Activated naive CD8-positive, alpha-beta T cell (primary cell): ENCODE results near the gene LAMP5.

Experiments used
- H3K27ac Mint-ChIP-seq: one replicate; pipeline ENCODE4 v1.8.0; 2021; ENCODE audit warnings: mixed read lengths
- H3K27me3 Mint-ChIP-seq: one replicate; pipeline ENCODE4 v1.8.0; 2021; ENCODE audit warnings: mixed read lengths
- H3K36me3 Mint-ChIP-seq: one replicate; pipeline ENCODE4 v1.8.0; 2021; ENCODE audit warnings: mixed read lengths
- H3K4me1 Mint-ChIP-seq: one replicate; pipeline ENCODE4 v1.8.0; 2021; ENCODE audit warnings: low read depth, mixed read lengths
- H3K4me3 Mint-ChIP-seq: one replicate; pipeline ENCODE4 v1.8.0; 2021; ENCODE audit warnings: mild to moderate bottlenecking, mixed read lengths
- H3K9me3 Mint-ChIP-seq: one replicate; pipeline ENCODE4 v1.8.0; 2021; ENCODE audit warnings: low read depth, mixed read lengths

LAMP5 gene

DNA sequence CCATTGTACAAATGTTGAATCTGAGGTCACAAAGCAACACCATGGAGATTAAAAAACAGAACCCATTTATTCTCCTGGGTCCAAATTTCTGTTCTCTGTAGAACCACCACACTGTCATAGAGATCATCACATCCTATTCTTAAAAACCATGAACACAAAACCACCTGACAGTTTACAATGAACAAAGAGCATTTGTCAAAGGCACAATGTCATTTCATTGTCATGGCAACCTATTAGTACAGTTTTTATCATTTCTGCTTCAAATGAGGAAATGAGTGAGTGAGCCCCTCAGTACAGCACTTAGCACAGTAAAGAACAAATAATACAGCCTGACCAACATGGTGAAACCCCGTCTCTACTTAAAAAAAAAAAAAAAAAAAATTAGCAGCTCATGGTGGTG is 23.1 kb upstream of the LAMP5 start:
- peaks cover 5% of the 10 kb centered on the region for H3K9me3 Mint-ChIP-seq
- no peak overlapping the region for H3K27ac Mint-ChIP-seq
- H3K4me3 Mint-ChIP-seq: no peak overlapping the region
- no peaks in the 10 kb centered on the region for H3K27me3 Mint-ChIP-seq
- H3K36me3 Mint-ChIP-seq: no peaks in the 10 kb centered on the region
- no peaks in the 10 kb centered on the region for H3K4me1 Mint-ChIP-seq

DNA sequence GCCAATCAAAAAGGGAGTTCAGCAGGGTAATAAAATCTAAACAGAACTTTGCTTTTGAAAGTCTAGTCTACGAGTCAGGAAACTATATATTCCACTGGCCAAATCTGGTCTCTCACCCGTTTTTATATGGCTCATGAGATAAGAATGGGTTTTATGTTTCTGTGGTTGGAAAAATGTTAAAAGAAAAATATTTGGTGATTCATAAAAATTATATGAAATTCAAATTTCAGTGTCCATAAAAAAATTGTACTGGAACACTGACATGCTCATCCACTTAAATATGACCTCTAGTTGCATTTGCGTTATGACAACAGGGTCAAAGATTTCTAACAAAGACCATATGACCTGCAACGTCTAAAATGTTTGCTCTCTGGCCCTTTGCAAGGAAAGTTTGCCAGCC is 22.3 kb upstream of the LAMP5 start:
- Mint-ChIP-seq H3K27ac (no peak overlapping the region), H3K27me3 (no peaks in the 10 kb centered on the region), H3K9me3 (peaks cover under 1% of the 10 kb centered on the region), H3K4me3 (no peak overlapping the region), H3K4me1 (no peaks in the 10 kb centered on the region), H3K36me3 (no peaks in the 10 kb centered on the region)

DNA sequence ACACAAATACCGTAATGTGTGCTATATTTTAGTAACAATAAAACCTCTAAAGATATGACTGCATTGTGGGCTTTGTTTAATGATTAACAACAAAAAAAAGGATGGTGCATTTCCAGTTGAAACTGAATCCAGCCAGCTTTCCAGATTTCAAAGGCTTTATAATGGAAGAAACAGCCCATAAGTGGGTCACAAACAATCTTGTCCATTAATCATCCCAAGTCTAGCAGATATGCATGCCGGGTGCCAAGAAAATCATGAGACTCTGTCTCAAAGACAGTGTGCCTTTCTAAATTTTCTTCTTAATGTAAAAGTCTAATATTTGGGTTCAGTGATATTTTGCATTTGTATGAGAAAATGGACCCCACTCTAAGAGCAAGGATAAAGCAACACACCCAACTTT is 20.6 kb upstream of the LAMP5 start:
- no peak overlapping the region for H3K27ac Mint-ChIP-seq
- no peak overlapping the region for H3K4me3 Mint-ChIP-seq
- no peaks in the 10 kb centered on the region for H3K27me3 Mint-ChIP-seq
- H3K9me3 Mint-ChIP-seq: peaks cover 5% of the 10 kb centered on the region
- no peaks in the 10 kb centered on the region for H3K36me3 Mint-ChIP-seq
- H3K4me1 Mint-ChIP-seq: no peaks in the 10 kb centered on the region

DNA sequence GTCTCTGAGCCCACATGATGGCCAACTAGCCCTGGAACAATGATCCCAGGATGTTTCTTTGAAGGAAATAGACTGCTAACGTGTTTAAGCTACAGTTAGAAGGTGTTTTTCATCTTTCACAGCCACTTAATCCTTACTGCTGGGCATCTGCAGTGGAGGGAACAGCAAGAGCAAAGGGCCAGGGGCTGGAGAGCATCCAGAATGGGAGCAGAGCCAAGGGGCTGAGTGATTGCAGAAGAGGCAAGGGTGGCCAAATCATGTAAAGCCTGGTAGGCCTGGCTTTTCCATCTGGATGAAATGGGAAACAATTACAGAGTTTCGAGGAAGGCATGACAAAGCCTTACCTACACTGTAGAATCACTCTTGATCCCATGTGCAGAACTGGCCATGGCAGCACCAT is 18.7 kb upstream of the LAMP5 start:
- Mint-ChIP-seq H3K9me3 (peaks cover 5% of the 10 kb centered on the region), H3K4me3 (no peak overlapping the region), H3K27me3 (no peaks in the 10 kb centered on the region), H3K4me1 (no peaks in the 10 kb centered on the region), H3K27ac (no peak overlapping the region), H3K36me3 (no peaks in the 10 kb centered on the region)

DNA sequence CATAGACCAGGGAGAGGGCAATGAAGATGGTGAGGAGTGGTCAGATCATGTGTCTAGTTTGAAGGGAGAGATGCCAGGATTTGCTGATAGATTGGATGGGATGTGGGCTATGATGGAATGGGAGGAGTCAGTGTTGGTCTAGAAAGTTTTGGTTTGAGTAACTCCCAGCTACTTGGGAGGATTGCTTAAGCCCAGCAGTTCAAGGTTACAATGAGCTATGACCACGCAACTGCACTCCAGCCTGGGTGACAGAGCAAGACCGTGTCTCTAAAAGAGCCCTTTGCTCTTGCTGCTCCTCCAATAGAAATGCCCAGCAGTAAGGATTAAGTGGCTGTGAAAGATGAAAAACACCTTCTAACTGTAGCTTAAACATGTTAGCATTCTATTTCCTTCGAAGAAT is 18.2 kb upstream of the LAMP5 start:
- no peaks in the 10 kb centered on the region for H3K27me3 Mint-ChIP-seq
- H3K4me3 Mint-ChIP-seq: no peak overlapping the region
- H3K9me3 Mint-ChIP-seq: peaks cover 5% of the 10 kb centered on the region
- no peaks in the 10 kb centered on the region for H3K36me3 Mint-ChIP-seq
- H3K27ac Mint-ChIP-seq: no peak overlapping the region
- no peaks in the 10 kb centered on the region for H3K4me1 Mint-ChIP-seq

DNA sequence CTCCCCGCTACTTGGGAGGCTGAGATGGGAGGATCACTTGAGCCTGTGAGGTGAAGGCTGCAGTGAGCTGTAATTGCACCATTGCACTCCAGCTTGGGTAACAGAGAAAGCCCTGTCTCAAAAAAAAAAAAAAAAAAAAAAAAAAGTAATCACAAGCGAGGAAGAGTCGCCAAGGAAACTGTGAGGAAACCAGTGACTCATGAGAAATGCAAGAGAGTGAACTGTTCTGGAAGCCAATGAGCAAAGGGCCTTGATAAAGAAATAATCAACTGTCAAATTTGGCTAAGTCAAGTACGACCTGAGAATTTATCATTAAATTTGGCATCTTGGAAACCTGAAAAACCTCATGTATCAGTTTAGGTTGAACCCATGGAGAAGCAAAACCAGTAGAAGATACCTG is 16.1 kb upstream of the LAMP5 start:
- H3K27me3 Mint-ChIP-seq: no peaks in the 10 kb centered on the region
- H3K4me3 Mint-ChIP-seq: no peak overlapping the region
- H3K9me3 Mint-ChIP-seq: peaks cover 5% of the 10 kb centered on the region
- H3K36me3 Mint-ChIP-seq: no peaks in the 10 kb centered on the region
- H3K27ac Mint-ChIP-seq: no peak overlapping the region
- H3K4me1 Mint-ChIP-seq: no peaks in the 10 kb centered on the region

DNA sequence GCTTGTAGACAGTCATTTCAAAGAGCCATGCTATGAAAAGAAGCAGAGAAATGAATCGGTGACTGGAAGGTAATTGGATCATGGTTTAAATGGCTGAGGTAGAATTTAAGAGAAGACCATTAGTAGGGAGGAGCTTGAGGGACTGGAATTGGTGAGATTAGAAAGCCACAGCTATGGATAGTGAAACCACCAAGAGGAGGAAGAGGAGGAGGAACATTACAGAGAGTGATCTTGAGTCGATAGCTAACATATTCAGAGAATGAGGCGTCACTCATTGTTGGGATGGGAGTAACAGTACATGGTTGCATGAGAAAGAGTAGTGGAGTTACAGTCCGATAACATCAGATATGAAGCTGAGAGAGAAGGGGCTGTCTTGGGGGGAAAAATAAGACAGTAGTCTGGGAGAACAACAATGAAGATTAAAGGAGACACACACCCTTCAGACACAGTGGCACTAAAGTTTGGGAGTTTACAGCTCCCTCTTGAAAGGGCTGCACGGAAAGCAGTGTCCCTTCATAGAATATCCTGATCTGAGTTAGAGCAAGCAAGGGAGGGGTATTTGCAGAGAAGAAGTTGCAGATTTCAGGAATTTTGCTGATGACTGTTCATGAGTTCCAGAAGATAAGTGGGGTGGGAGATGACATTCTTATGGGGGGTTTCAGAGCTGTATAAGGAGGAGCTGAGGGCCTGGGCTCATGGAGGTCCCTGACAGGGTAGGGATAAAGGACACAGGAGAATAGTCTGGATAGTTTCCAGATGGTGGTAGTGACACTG is 15.1 kb upstream of the LAMP5 start:
- no peaks in the 10 kb centered on the region for H3K36me3 Mint-ChIP-seq

DNA sequence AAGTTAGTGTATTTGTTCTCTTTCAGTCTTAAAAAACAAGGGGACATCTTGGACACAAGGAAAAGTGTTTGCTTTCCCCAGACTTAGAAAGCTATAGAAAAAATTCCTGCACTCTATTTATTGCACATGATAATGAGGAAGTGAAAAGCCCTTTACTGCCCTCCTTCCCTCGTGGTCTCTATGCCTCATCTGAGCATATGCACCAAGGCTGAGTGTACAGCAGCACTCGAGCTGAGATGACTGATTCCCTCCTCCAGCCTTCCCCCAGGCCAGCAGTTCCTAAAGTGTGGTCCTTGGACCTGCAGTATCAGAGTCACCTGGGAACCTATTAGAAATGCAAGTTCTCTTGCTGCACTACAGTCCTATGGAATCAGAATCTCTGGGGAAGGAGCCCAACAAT is 14.3 kb upstream of the LAMP5 start:
- no peaks in the 10 kb centered on the region for H3K36me3 Mint-ChIP-seq
- H3K27me3 Mint-ChIP-seq: no peaks in the 10 kb centered on the region

More for the DNA sequence above, 15.1 kb upstream of the LAMP5 start:
- Mint-ChIP-seq H3K9me3 (peaks cover 5% of the 10 kb centered on the region), H3K4me1 (no peaks in the 10 kb centered on the region), H3K4me3 (no peak overlapping the region), H3K27ac (no peak overlapping the region), H3K27me3 (no peaks in the 10 kb centered on the region)

DNA sequence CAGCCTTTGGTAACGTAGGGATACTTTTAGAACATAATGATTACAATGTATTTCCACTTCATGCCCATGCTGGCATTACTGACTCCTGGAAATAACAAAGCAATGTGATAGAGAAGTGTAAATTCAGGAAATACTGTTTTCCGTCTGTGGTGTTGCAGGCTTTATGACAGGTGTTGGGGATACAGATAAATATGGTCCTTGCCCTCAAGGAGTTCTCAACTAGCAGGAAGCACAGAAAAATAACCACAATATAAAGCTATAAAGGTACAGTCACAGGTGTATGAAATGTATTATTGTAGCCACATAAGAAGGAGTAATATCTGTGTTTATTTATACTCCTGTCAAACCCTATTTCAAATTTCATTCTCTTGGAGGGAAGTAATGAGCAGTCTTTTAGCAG is 12.9 kb upstream of the LAMP5 start:
- peaks cover 5% of the 10 kb centered on the region for H3K9me3 Mint-ChIP-seq
- H3K27ac Mint-ChIP-seq: no peak overlapping the region
- no peaks in the 10 kb centered on the region for H3K36me3 Mint-ChIP-seq
- no peaks in the 10 kb centered on the region for H3K4me1 Mint-ChIP-seq
- no peak overlapping the region for H3K4me3 Mint-ChIP-seq
- H3K27me3 Mint-ChIP-seq: peaks cover 3% of the 10 kb centered on the region

More for the DNA sequence above, 14.3 kb upstream of the LAMP5 start:
- H3K4me1 Mint-ChIP-seq: no peaks in the 10 kb centered on the region
- H3K4me3 Mint-ChIP-seq: no peak overlapping the region
- H3K9me3 Mint-ChIP-seq: peaks cover 5% of the 10 kb centered on the region
- H3K27ac Mint-ChIP-seq: no peak overlapping the region

DNA sequence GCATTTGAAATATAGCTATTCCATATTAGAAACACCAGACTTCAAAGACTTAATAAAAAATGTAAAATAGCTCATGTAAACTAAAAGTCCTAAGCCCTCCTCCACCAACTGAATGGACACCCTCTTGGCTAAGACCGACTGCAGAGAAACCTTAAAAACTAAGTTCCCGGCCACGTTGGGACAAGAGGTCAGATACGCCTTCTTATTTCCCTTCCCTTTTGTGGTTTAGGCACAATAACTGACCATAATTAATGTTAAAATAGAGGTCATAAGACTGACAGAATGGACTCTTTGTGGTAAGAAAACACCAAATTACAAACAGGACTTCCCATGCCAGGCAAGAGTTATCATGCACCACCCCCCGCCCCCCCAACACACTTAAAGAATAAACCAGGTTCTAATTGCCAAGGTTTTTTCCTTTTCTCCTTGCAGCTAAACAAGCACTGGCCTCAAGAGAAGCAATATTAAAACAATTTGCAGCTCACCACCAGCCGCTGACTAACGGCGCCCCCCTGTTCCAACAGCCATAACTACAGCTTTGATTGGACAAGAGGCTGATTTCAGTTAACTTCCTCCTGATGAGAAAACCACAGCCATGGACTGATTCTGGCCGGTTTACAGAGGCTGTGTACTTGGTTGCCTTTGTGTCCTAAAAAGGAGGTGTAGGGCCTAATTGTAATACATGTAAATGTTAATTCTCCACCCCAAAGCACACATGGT is 10.7 kb upstream of the LAMP5 start:
- H3K27ac Mint-ChIP-seq: no peak overlapping the region
- no peaks in the 10 kb centered on the region for H3K36me3 Mint-ChIP-seq
- no peaks in the 10 kb centered on the region for H3K4me1 Mint-ChIP-seq
- no peaks in the 10 kb centered on the region for H3K9me3 Mint-ChIP-seq
- no peak overlapping the region for H3K4me3 Mint-ChIP-seq
- H3K27me3 Mint-ChIP-seq: peaks cover 7% of the 10 kb centered on the region

DNA sequence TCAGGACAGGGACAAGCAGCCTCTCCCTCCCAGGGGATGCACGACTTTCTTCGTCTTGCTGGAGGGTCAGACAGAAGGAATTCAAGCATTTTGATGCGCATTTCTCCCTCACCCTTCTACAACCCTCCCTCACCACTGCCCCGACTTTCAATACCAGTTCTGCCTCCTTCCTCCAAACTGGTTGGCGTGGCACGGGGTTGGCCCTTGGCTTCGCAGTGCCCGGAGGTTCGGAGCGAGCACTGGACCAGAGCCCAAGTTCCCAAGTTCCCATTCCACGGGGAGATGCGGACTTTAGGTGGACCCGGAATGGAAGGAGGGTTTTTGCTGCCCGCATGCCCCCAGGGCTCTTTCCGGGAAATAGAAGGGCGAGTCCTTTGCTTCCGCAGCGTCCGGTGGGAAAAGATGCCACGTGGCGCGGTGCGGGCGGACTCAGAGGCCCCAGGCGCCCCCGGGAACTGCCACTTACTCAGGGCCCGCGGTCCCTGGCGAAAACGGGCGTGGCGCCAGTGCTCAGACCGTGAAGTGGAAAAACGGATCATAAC is 8.0 kb upstream of the LAMP5 start:
- H3K4me3 Mint-ChIP-seq: no peak overlapping the region
- H3K27me3 Mint-ChIP-seq: peaks cover 12% of the 10 kb centered on the region
- no peaks in the 10 kb centered on the region for H3K36me3 Mint-ChIP-seq
- no peak overlapping the region for H3K27ac Mint-ChIP-seq
- H3K9me3 Mint-ChIP-seq: no peaks in the 10 kb centered on the region
- no peaks in the 10 kb centered on the region for H3K4me1 Mint-ChIP-seq

DNA sequence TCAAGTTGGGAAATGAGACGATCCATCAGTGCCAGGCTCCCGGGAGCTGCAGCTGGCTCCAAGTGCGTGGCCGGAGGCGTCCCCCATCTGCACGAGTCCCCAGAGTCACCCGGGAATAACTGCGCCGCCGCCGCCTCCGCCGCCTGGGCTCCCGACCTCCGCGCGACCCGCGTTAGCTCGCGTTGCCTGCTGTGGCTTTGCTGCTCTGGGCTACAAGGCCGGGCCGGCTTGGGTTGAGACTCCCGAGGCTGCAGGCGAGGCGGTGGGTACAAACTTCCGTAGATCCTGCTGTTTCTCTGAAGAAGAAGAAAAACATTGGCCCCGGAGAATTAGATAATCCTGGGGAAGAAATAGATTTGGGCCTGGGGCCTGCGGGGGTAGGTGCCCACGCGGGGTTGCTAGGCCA is 7.4 kb upstream of the LAMP5 start:
- peaks cover 16% of the 10 kb centered on the region for H3K27me3 Mint-ChIP-seq
- H3K4me1 Mint-ChIP-seq: no peaks in the 10 kb centered on the region
- no peaks in the 10 kb centered on the region for H3K9me3 Mint-ChIP-seq
- H3K4me3 Mint-ChIP-seq: no peak overlapping the region
- no peak overlapping the region for H3K27ac Mint-ChIP-seq
- no peaks in the 10 kb centered on the region for H3K36me3 Mint-ChIP-seq

DNA sequence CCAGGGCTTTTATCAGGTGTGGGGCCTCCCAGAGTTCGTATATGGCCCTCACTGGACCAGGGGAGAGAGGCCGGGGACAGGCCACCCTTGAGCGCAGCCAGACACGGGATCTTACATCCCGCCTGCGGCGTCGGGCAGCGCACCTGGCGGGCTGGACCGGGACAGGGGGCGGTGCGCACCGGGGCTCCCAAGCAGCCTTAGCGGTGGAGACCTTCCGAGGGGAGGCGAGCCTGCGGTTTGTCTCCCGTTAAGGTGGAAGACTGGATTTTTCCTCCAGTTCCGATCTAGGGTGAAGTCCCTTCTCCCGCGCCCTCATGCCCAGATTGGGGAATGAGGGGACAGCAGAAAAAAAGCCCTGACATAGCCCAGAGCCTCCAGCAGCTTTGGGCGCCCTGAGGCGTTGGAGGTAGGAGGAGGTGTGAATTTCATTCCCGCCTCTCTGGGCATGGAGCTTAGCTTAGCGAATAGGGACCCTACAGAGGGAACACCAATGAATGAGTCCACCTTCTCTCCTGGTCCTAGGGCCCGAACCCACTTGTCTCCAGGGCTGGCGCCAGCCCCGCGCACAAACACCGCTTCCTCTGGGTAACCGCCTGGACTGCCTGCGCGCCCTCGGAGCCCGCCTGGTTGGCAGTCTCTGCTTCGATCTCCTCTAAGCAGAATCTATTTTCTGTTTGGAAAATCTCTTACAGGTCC is 6.7 kb upstream of the LAMP5 start:
- Mint-ChIP-seq H3K4me1 (no peaks in the 10 kb centered on the region), H3K36me3 (no peaks in the 10 kb centered on the region), H3K9me3 (no peaks in the 10 kb centered on the region), H3K27ac (no peak overlapping the region), H3K4me3 (no peak overlapping the region), H3K27me3 (peaks cover 19% of the 10 kb centered on the region)

DNA sequence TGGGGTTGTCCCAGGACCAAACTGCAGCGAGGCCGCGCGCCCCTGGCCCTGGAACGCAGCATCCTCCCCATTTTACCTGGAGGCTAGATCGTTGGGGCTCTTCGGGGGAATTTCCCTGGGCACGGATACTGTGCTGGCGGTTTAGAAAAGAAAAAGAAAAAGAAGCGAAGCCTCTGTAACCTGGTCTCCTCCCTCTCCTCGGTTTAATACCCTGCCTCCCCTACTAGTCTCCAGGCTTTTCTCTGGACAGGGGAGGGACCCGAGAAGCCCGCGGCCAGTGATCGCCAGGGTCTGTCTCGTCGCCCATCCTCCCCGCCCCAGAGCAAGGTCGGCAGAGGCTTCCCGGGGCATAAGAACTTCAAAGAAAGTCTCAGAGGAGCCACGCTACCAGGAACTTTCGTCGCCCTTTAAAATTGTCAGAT is 6.1 kb upstream of the LAMP5 start:
- H3K36me3 Mint-ChIP-seq: no peaks in the 10 kb centered on the region
- peaks cover 19% of the 10 kb centered on the region for H3K27me3 Mint-ChIP-seq
- H3K27ac Mint-ChIP-seq: no peak overlapping the region
- H3K4me1 Mint-ChIP-seq: no peaks in the 10 kb centered on the region
- no peak overlapping the region for H3K4me3 Mint-ChIP-seq
- H3K9me3 Mint-ChIP-seq: no peaks in the 10 kb centered on the region

DNA sequence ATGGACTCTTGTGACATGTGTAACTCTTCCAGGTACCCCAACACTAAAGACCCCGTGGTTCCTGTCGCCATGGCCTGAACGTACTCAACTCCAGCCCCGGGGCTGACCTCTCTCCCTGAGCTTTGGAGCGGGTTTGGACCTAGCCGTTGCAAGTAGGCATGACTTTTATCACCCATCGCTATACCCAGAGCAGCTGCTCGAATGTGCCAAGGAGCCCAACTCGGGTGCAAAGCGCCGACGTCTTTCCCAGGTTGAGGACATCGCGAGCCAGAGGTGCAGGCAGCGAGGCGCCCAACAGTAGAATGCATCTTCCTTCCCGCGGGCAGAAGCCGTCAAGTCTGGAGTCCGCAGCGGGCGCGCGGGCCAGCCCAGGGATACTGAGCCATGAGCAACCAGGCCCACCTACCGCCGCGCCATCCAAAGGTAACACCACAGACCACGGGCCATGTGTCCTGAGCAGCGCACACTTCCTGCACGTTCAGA is 5.7 kb upstream of the LAMP5 start:
- Mint-ChIP-seq H3K27ac (no peak overlapping the region), H3K4me3 (no peak overlapping the region), H3K9me3 (no peaks in the 10 kb centered on the region), H3K4me1 (no peaks in the 10 kb centered on the region), H3K36me3 (no peaks in the 10 kb centered on the region), H3K27me3 (peaks cover 19% of the 10 kb centered on the region)
